HCEC 1CT (cell line): ENCODE results near the gene ATXN2.
"Not testable (repeated sequence)": the region's sequence is repeated elsewhere in the genome, so short reads cannot be mapped to it uniquely, and the experiment has no call there.

Experiments
- DNase-seq: peaks from one replicate; pipeline ENCODE4 v3.0.0-alpha.2; 2017

Gene ATXN2

DNA sequence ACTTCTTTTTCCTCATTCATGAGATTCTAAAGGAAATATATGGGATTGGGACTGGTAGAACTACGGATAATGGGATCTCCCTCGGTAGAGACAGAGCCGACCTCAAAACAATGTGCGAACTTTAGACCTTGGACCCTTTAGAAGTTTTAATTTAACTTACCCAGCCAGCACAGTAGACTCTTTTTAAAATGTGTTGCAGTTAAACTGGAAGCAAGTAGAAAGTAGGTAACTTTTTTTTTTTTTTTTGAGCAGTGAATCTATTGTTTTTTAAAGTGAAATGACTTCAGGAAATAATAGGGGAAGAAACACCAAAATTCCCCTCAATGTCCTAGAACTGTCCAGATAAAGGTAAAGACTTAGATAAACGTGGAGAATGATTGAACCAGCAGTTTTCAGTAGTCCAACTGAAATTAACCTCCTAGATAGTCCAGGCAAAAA lies 1.1 kb upstream of the ATXN2 start:
- DNase-seq = no peak

DNA sequence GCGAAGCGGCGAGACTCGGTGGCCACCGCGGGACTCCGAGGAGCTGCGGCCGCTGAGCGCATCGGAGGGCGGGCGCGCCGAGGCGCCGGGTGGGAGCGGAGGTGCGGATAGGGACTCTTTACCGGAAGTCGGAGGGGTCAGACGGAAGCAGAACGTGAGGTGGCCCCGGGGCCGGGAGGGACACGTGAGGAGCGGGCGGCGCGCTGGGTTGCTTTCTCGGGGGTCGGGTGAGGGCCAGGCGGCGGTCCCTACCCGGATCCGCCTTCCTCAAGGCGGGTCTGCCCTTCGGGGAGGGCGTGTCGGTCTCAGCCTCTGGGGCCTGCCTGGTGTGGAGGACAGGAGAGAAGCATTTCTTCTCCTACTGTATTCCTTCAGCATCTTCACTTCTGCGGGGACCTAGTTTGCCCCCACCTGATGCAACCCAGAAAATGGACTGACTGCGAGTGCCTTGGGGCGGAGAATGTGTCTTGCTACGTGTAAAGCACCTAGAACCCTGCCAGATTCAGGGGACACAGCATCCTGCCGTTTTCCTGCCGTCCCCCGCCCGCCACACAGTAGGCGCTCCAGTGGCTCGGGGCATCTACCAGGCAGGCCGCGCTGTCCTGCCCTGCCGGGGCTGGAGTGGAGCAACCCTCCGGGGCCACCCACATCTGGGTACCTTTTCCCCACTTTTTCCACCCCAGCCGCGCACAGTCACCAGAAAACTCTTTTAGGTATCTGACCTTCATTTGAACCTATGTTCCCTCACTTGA lies 514 bp upstream of the ATXN2 start:
- DNase-seq = peak; percentile 94

DNA sequence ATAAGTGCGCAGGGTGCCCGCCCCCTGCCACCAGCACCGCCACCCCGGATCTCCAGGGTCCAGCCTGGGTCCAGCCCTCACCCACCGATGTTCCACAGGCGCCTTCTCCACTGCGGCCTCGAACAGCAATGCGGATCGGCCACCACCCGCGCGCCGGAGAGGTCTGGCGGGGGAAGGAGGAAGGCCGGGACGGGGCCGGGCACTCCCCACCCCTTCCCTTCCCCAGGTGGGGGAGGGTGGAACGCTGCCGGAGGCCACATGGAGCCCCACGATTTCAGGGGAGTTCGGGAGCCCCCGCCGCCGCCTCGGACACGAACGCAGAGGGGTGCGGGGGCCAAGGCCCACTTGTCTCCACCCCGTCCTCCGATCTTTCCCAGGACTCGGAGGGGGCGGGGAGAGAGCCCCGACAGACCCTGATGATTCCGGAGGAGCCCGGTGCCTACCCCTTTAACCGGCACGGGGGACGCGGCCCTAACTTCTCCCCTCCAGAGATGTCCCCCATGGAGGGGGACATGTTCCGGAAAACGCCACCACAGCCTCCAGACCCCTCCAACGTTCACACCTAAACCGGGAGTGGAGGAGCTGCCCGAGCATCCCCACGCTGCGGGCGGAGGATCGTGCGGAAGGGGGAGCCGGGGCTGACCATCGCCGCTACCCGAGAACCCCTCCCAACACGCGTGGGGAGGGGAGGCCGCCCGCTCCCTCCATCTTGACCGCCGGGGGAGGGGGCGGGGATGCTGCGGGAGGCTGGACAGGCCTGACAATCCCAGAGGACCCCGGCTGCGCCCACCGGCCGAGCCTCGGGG lies 1.1 kb downstream of the ATXN2 start:
- DNase-seq = peak; percentile 26

DNA sequence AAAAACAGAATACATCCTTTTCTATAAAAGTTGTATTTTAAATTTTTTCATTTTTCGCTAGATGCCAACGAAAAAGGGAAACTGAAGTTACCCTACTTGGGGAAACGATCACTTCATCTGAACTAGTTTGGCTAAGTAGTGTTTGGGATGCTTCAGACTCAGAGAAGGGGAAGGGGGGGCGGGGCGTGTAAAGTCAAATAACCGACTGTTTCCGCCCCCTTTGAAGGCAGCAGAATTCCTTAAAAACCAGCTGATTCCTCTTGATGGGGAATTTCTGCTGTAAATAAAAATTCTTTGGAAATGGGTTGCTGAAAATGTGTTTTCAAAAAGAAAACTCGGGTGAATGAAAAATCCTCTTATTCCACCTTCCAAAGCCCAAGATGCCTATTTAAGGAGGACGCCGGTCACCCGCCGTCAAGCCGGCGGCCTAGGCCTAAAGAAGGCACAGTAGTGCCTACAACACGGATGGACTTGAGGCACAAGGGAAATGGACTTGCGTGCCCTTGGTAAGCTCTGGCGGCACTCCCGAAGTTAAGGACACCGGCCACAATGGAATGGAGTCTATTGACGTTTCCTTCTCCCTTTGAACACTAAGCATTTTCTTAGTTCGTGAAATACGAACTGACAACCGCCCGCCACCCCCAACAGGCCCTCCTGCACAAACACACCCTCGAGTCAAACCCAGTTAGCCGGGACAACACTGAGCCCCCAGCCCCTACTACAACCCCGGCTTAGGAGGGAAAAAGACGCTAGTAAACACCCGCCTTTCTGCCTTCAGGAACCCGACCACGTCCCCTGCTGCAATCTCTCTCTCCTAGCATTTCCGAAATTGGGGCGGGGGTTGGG lies 1.9 kb downstream of the ATXN2 start:
- DNase-seq = peak; percentile 58

DNA sequence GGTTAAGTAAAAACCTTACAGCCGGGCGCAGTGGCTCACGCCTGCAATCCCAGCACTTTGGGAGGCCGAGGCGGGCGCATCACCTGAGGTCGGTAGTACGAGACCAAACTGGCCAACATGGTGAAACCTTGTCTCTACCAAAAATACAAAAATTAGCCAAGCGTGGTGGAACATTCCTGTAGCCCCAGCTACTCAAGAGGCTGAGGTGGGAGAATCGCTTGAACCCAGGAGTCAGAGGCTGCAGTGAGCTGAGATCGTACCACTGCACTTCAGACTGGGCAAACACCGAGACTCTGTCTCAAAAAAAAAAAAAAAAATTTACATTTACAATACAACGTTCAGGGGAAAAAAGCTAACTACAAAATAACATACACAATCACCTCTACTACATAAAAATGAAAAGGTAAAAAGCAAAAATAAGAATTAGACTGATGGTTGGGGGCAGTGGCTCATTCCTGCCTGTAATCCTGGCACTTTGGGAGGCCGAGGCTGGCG lies 3.7 kb downstream of the ATXN2 start:
- DNase-seq = not testable (repeated sequence)

DNA sequence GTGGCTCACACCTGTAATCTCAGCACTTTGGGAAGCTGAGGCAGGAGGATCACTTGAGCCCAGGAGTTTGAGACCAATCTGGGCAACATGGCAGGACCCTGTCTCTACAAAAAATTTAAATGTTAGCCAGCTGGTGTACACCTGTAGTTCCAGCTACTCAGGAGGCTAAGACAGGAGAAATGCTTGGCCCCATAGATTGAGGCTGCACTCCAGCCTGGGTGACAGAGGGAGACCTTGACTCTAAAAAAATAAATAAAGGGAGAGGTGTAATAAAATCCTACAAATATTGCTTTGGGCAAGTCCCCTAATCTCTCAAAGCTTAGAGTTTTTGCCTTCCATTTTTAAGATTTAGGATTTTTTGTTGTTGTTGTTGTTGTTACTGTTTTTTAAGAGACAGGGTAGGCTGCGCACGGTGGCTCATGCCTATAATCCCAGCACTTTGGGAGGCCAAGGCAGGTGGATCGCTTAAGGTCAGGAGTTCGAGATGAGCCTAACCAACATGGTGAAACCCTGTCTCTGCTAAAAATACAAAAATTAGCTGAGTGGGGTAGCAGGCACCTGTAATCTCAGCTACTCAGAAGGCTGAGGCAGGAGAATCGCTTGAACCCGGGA lies 7.6 kb downstream of the ATXN2 start:
- DNase-seq = not testable (repeated sequence)

DNA sequence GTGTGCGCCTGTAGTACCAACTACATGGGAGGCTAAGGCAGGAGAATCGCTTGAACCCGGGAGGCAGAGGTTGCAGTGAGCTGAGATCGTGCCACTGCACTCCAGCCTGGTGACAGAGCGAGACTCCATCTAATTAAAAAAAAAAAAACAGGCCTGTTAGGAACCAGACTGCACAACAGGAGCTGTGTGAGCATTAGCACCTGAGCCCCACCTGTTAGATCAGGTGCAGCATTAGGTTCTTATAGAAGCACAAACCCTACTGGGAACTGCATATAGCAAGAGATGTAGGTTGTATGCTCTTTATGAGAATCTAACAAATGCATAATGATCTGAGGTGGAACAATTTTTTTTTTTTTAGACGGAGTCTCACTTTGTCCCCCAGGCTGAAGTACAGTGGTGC lies 8.6 kb downstream of the ATXN2 start:
- DNase-seq = no peak

DNA sequence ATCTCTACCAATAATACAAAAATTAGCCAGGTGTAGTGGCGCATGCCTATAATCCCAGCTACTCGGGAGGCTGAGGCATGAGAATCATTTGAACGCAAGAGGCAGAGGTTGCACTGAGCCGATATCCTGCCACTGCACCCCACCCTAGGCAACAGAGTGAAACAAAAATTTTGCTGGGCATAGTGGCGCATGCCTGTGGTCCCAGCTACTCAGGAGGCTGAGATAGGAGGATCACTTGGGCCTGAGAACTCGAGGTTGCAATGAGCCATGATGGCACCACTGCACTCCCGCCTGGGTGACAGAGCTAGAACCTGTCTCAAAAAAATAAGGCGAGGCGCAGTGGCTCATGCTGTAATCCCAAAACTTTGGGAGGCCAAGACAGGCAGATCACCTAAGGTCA lies 9.5 kb downstream of the ATXN2 start:
- DNase-seq = no peak

DNA sequence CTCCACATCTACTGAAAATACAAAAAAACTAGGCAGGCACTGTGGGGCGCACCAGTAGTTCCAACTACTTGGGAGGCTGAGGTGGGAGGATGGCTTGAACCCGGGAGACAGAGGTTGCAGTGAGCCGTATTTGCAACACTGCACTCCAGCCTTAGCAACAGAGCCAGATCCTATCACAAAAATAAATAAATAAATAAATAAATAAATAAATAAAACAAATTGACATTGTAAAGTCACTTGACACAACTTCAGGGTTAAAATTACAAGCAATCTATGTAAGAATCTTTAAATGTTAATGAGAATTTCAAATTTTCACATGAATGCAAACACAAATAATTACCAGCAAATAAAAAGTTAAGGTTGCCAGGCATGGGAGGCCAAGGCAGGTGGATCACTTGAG lies 11.1 kb downstream of the ATXN2 start:
- DNase-seq = no peak

DNA sequence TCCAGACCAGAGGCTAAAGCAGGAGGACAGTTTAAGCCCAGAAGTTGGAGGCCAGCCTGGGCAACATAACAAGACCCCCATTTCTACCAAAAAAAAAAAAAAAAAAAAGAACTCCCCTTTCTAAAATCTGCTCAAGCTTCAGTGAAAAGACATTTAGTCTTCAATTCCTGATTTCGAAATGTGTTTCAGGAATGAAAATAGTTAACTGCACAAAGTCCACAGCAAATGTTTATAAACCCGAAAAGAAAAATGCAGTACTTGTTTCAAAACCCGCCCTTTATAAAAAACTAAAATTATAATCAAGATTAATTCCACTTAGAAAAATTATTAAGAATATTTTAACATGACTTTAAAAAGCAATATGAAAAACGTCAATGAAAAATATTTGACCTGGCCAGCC lies 12.1 kb downstream of the ATXN2 start:
- DNase-seq = no peak

DNA sequence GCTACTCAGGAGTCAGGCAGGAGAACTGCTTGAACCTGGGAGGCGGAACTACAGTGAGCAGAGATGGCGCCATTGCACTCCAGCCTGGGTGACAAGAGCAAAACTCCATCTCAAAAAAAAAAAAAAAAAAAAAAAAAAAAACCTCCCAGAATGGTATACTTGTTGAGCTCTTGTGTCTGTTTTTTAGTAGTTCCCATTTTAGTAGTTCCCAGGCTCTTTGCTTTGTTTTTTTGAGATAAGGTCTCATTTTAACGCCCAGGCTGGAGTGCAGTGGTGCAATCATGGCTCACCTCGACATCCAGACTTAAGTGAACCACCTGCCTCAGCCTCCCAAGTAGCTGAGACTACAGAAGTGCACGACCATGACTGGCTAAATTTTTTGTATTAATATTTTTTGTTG lies 13.4 kb downstream of the ATXN2 start:
- no peak for DNase-seq

DNA sequence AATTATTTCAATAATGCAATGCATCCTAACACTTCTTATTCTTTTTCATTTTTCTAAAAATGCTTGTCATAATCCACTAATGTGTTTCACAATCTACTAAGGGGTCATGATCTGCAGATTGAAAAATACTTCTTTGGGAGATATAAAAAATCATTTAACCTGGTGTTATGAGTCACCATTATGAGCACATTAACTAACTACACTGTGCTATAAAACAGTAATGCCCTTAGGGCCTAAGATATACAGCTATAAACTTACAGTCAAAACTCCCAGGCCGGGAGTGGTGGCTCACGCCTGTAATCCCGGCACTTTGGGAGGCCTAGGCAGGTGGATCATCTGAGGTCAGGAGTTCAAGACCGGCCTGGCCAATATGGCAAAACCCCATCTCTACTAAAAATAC lies 14.2 kb downstream of the ATXN2 start:
- DNase-seq = peak; percentile 35

DNA sequence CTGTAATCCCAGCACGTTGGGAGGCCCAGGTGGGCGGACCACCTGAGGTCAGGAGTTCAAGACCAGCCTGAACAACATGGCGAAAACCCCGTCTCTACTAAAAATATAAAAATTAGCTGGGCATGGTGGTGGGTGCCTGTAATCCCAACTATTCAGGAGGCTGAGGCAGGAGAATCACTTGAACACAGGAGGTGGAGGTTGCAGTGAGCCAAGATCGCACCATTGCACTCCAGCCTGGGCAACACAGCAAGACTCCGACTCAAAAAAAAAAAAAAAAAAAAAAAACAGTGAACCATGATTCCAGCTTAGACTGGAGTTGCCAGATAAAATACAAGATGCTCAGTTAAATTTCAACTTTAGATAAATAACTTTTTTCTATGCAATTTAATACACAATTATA lies 15.6 kb downstream of the ATXN2 start:
- not testable (repeated sequence) for DNase-seq

DNA sequence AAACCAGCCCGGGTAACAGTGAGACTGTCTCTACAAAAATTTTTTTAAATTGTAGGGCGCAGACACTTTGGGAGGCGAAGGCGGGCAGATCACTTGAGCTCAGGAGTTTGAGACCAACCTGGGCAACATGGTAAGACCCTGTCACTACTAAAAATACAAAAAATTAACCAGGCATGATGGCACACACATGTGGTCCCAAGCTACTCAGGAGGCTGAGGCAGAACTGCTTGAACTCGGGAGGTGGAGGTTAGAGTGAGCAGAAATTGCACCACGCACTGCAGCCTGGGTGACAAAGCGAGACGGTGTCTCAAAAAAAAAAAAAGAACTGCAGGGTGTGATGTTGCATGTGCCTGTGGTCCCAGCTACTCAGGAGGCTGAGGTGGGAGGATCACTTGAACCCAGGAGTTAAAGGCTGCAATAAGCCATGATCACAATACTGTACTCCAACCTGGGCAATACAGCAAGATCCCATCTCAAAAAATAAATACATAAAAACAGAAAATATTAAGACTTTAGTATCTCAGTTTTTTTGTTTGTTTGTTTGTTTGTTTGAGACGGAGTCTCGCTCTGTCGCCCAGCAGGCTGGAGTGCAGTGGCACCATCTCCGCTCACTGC lies 16.9 kb downstream of the ATXN2 start:
- no peak for DNase-seq

DNA sequence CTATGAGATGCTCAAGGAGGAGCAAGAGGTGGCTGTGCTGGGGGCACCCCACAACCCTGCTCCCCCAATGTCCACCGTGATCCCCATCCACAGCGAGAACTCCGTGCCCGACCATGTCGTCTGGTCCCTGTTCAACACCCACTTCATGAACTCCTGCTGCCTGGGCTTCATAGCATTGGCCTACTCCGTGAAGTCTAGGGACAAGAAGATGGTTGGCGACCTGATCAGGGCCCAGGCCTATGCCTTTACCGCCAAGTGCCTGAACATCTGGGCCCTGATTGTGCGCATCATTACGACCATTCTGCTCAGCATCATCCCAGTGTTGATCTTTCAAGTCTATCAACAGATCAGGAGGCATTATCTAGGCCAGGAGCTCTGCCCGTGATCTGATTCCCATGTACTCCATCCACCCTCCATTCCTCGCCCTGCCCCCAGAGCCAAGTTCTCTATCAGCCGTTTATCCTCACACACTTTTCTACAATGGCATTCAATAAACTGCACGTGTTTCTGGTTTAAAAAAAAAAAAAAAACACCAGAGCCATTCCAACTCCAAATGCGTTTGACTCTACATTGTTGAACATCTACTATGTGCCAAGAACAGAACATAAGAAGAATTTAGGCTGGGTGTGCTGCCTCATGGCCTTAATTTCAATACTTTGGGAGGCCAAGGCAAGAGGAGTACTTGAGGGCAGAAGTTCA lies 17.5 kb downstream of the ATXN2 start:
- no peak for DNase-seq

DNA sequence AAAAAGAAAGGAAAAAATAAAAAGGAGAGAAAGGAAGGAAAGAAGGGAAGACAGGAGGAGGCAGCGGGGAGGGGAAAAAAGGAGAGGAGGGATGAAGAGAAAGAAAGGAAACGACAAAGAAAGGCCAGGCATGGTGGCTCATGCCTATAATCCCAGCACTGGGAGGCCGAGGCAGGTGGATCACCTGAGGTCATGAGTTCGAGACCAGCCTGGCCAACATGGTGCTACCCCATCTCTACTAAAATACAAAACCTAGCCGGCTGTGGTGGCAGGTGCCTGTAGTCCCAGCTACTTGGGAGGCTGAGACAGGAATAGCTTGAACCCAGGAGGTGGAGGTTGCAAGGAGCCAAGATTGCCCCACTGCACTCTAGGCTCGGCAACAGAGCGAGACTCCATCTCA lies 18.4 kb downstream of the ATXN2 start:
- no peak for DNase-seq

DNA sequence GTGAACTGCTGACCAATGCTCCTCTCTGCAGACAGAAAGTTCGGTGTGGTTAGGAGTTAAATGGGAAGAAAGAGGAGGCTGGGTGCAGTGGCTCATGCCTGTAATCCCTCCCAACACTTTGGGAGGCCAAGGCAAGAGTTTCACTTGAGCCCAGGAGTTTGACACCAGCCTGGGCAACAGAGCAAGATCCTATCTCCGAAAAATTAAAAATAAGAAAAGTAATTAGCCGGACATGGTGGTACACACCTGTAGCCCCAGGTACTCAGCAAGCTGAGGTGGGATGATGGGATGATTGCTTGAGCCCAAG lies 19.0 kb downstream of the ATXN2 start:
- no peak for DNase-seq

DNA sequence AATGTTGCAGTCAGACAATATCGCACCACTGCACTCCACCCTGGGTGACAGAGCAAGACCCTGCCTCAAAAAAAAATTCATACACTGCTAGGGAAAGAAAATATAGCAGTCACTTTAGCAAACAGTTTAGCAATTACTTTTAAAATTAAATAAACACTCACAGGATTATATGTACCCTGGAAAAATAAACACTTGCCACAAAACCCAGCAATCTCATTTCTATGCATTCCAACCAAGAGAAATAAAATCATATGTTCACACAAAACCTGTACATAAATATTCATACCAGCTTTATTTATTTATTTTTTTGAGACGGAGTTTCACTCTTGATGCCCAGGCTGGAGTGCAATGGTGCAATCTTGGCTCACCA lies 20.2 kb downstream of the ATXN2 start:
- DNase-seq = peak; percentile 40

DNA sequence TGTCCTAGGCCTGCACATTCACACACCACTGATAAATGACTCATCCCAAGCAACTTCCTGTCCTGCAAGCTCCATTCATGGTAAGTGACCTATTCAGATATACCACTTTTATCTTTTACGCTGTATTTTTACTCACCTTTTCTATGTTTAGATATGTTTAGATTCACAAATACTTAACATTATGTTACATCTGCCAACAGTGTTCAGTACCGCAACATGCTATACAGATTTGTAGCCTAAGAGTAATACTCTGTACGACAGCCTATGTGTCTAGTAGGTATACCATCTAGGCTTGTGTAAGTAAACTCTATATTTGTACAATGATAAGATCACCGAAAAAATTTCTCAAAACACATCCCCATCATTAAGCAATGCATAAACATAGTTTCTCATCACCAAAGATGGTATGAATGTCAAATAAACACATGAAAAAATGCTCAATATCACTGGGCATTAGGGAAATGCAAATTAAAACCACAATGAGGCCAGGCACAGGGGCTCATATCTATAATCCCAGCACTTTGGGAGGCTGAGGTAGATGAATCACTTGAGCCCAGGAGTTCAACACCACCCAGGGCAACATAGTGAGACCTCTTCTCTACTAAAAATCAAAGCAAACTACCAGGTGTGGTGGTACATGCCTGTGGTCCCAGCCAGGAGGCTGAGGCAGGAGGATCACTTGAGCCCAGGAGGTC lies 20.7 kb downstream of the ATXN2 start:
- DNase-seq = peak; percentile 87

DNA sequence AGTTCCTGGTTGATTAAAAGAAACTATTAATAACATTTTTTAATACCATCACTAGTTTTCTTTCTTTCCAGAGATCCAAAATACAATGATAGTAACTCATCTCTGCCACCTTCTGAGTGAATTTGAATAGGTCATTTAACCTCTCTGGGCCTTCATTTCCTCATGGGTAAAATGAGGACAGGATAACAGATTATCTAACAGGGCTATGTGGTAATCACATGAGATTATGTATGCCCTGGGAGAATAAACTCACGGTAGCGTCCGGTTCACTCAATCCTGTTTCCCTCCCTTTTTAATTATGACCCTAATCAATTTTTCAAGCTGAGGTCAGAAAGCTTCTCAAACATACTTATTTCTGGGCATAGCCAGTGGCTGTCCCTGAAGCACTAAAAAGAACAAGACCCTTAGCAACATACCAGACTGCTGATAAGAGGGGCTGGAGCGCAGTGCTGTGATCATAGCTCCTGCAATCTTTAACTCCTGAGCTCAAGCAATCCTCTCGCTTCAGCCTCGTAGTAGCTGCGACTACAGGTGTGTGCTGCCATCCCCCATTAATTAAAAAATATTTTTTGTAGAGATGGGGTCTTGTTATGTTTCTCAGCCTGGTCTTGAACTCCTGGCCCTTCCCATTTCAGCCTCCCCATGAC lies 24.2 kb downstream of the ATXN2 start:
- no peak for DNase-seq

DNA sequence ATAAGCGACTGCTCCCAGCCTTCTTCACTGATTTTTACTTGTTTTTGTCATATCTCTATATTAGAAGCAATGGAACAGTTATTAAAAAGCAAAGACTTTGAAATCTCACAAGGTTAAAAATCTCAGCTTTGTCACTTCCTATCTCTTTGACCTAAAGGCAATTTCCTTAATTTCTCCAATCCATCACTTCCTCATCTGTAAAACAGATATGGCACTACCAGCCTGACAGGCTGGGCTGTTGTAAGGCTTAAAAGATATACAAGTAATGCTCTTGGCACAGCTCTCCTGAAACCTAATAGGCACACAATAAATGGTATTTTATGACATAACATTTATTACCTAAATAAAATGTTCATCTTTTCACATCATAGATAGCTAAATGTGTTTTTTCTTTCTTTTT lies 25.6 kb downstream of the ATXN2 start:
- no peak for DNase-seq
